HepG2 (cell line): ENCODE data around the gene CXCR5. TPM values are rescaled to one million over a fixed set of nuclear protein-coding genes. Genes with fewer than 3 reads are reported as not detected.

Experiments used
- ATRX ChIP-seq: sonication (generic); formaldehyde crosslinking; IDR thresholded peaks from 2 replicates; pipeline ENCODE4 v1.4.0; 2020; ENCODE audit warnings: missing genetic modification reagents, borderline replicate concordance
- MBD4 ChIP-seq: IDR thresholded peaks from 2 replicates; pipeline ENCODE4 v1.6.1; 2012; ENCODE audit warnings: low read length, inconsistent platforms, borderline replicate concordance
- SMYD3 ChIP-seq: sonication (generic); formaldehyde crosslinking; IDR thresholded peaks from 2 replicates; pipeline ENCODE4 v1.8.1; 2023; ENCODE audit warnings: mild to moderate bottlenecking, missing genetic modification reagents
- SRF ChIP-seq: IDR thresholded peaks from 2 replicates; pipeline ENCODE4 v1.6.1; 2011; ENCODE audit warnings: mild to moderate bottlenecking, low read depth, low read length, moderate library complexity
- XBP1 ChIP-seq: sonication (generic); formaldehyde crosslinking; IDR thresholded peaks from 2 replicates; pipeline ENCODE4 v1.5.0; 2020; ENCODE audit warnings: missing genetic modification reagents
- YEATS2 ChIP-seq: sonication (generic); formaldehyde crosslinking; IDR thresholded peaks from 2 replicates; pipeline ENCODE4 v1.4.0; 2020; ENCODE audit warnings: missing genetic modification reagents, borderline replicate concordance
- ZNF468 ChIP-seq: sonication (generic); formaldehyde crosslinking; IDR thresholded peaks from 2 replicates; pipeline ENCODE4 v1.8.0; 2022; ENCODE audit warnings: mild to moderate bottlenecking, moderate library complexity, missing genetic modification reagents
- ZNF713 ChIP-seq: sonication (generic); formaldehyde crosslinking; IDR thresholded peaks from 2 replicates; pipeline ENCODE4 v1.4.0; 2020; ENCODE audit warnings: mild to moderate bottlenecking, missing genetic modification reagents
- polyA plus RNA-seq, 8 experiments: library from polyadenylated mRNA; depleted of rRNA in 3 of 8; stranded (reverse) in 7 of 8; unstranded in 1 of 8; fragments of >200 nt; fragmentation: Illumina TruSeq in 4 of 8; extraction: Trizol in 4 of 8; gene quantifications; 2 replicates each; pipeline versions ENCODE4 v1.2.1 to v1.2.3, GENCODE V29; 2011 to 2016; ENCODE audit warnings: low read depth in 4 of 8, missing spikeins in 1 of 8, mixed read lengths in 1 of 8; ENCODE audit not compliant: insufficient read depth in 1 of 8
- total RNA-seq, 5 experiments: library from RNA; depleted of rRNA; stranded (reverse); fragments of >200 nt; fragmentation: Illumina TruSeq; extraction: Trizol; gene quantifications; 2 replicates each; pipeline ENCODE4 v1.2.3, GENCODE V29; 2016; ENCODE audit warnings: low read depth in 1 of 5
- TF ChIP-seq, protein P1 (sequence below): sonication (generic); formaldehyde crosslinking; IDR thresholded peaks from 2 replicates; pipeline ENCODE4 v1.5.0; 2020; ENCODE audit warnings: mild to moderate bottlenecking, missing genetic modification reagents
- TF ChIP-seq, protein P2 (sequence below): IDR thresholded peaks from 2 replicates; pipeline ENCODE4 v1.6.1; 2016; ENCODE audit warnings: mild to moderate bottlenecking, missing biosample characterization, missing genetic modification reagents
- TF ChIP-seq, protein P3 (sequence below): IDR thresholded peaks from 2 replicates; pipeline ENCODE4 v1.6.1; 2012; ENCODE audit warnings: inconsistent platforms
- TF ChIP-seq, protein P4 (sequence below): IDR thresholded peaks from 2 replicates; pipeline ENCODE4 v1.6.1; 2016; ENCODE audit warnings: low read depth, control low read depth
- TF ChIP-seq, protein P5 (sequence below): sonication (generic); formaldehyde crosslinking; IDR thresholded peaks from 2 replicates; pipeline ENCODE4 v1.5.1; 2020; ENCODE audit warnings: missing genetic modification reagents, mild to moderate bottlenecking, borderline replicate concordance
- TF ChIP-seq, protein P6 (sequence below): sonication (generic); formaldehyde crosslinking; IDR thresholded peaks from 2 replicates; pipeline ENCODE4 v1.4.0; 2020; ENCODE audit warnings: mild to moderate bottlenecking, missing genetic modification reagents

CXCR5 gene
- total and polyA plus RNA-seq, 2 of the 13 experiments (the other 11 are each of a cell fraction or from before 2014, with no cell fraction given), result not detected

DNA sequence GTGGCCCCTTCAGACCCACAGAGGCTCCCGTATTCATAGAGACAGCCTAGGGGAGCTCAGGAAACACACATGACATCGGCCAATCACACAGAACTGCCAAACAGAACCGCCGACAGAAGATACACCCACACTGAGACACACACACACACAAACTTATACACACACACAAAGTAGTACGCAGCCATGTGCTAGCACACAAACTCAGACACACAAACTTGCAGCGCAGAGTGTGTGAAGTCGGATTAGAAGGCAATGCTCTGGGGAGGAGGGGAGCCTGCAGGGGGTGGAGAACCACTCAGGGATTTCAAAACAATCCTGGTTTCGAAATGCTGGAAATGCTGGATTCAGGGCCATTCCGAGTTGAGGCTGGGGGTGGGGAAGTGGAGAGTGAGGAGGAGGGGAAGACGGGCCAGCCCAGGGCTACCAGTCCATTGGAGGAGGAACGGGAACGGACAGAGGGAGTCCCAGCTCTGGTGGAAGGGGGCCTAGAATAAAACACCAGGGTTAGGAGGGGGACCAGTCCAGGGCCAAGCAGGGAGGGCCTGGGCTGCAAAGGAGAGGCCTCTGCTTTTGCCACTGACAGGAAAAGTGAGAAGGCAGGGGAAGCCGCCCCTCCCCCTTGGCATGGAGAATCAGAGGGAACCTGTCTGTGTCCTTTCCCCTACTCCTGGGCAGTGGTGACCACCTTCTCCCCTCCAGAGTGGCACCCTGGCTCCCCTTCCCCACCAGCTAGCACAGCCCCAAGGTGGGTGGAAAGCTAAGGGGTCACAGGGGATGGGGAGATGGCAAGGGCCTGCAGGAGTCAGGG is 37.6 kb downstream of the CXCR5 start (continued):
- TF ChIP-seq SRF (no peak), SMYD3 (CRISPR knock-in tag) (0 out of 2 replicates have a peak, but pooled peaks have one; percentile 33), MBD4 (no peak), ZNF713 (CRISPR knock-in tag) (no peak), XBP1 (CRISPR knock-in tag) (no peak), ZNF468 (CRISPR knock-in tag) (no peak), ATRX (no peak), YEATS2 (CRISPR knock-in tag) (peak; percentile 40; the same call in 1 of the 2 replicates)
- TF ChIP-seq, protein P1, sequence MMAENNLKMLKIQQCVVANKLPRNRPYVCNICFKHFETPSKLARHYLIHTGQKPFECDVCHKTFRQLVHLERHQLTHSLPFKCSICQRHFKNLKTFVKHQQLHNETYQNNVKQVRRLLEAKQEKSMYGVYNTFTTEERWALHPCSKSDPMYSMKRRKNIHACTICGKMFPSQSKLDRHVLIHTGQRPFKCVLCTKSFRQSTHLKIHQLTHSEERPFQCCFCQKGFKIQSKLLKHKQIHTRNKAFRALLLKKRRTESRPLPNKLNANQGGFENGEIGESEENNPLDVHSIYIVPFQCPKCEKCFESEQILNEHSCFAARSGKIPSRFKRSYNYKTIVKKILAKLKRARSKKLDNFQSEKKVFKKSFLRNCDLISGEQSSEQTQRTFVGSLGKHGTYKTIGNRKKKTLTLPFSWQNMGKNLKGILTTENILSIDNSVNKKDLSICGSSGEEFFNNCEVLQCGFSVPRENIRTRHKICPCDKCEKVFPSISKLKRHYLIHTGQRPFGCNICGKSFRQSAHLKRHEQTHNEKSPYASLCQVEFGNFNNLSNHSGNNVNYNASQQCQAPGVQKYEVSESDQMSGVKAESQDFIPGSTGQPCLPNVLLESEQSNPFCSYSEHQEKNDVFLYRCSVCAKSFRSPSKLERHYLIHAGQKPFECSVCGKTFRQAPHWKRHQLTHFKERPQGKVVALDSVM (CRISPR knock-in tag), result peak; percentile 41; the same call in 1 of the 2 replicates
- TF ChIP-seq, protein P2, sequence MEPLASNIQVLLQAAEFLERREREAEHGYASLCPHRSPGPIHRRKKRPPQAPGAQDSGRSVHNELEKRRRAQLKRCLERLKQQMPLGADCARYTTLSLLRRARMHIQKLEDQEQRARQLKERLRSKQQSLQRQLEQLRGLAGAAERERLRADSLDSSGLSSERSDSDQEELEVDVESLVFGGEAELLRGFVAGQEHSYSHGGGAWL (CRISPR knock-in tag), result peak; percentile 56; the same call in 1 of the 2 replicates
- TF ChIP-seq, protein P3, sequence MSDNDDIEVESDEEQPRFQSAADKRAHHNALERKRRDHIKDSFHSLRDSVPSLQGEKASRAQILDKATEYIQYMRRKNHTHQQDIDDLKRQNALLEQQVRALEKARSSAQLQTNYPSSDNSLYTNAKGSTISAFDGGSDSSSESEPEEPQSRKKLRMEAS, result no peak
- TF ChIP-seq, protein P4, sequence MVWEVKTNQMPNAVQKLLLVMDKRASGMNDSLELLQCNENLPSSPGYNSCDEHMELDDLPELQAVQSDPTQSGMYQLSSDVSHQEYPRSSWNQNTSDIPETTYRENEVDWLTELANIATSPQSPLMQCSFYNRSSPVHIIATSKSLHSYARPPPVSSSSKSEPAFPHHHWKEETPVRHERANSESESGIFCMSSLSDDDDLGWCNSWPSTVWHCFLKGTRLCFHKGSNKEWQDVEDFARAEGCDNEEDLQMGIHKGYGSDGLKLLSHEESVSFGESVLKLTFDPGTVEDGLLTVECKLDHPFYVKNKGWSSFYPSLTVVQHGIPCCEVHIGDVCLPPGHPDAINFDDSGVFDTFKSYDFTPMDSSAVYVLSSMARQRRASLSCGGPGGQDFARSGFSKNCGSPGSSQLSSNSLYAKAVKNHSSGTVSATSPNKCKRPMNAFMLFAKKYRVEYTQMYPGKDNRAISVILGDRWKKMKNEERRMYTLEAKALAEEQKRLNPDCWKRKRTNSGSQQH (CRISPR knock-in tag), result peak; percentile 74; the same call in 1 of the 2 replicates
- TF ChIP-seq, protein P5, sequence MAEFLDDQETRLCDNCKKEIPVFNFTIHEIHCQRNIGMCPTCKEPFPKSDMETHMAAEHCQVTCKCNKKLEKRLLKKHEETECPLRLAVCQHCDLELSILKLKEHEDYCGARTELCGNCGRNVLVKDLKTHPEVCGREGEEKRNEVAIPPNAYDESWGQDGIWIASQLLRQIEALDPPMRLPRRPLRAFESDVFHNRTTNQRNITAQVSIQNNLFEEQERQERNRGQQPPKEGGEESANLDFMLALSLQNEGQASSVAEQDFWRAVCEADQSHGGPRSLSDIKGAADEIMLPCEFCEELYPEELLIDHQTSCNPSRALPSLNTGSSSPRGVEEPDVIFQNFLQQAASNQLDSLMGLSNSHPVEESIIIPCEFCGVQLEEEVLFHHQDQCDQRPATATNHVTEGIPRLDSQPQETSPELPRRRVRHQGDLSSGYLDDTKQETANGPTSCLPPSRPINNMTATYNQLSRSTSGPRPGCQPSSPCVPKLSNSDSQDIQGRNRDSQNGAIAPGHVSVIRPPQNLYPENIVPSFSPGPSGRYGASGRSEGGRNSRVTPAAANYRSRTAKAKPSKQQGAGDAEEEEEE (CRISPR knock-in tag), result no peak
- TF ChIP-seq, protein P6, sequence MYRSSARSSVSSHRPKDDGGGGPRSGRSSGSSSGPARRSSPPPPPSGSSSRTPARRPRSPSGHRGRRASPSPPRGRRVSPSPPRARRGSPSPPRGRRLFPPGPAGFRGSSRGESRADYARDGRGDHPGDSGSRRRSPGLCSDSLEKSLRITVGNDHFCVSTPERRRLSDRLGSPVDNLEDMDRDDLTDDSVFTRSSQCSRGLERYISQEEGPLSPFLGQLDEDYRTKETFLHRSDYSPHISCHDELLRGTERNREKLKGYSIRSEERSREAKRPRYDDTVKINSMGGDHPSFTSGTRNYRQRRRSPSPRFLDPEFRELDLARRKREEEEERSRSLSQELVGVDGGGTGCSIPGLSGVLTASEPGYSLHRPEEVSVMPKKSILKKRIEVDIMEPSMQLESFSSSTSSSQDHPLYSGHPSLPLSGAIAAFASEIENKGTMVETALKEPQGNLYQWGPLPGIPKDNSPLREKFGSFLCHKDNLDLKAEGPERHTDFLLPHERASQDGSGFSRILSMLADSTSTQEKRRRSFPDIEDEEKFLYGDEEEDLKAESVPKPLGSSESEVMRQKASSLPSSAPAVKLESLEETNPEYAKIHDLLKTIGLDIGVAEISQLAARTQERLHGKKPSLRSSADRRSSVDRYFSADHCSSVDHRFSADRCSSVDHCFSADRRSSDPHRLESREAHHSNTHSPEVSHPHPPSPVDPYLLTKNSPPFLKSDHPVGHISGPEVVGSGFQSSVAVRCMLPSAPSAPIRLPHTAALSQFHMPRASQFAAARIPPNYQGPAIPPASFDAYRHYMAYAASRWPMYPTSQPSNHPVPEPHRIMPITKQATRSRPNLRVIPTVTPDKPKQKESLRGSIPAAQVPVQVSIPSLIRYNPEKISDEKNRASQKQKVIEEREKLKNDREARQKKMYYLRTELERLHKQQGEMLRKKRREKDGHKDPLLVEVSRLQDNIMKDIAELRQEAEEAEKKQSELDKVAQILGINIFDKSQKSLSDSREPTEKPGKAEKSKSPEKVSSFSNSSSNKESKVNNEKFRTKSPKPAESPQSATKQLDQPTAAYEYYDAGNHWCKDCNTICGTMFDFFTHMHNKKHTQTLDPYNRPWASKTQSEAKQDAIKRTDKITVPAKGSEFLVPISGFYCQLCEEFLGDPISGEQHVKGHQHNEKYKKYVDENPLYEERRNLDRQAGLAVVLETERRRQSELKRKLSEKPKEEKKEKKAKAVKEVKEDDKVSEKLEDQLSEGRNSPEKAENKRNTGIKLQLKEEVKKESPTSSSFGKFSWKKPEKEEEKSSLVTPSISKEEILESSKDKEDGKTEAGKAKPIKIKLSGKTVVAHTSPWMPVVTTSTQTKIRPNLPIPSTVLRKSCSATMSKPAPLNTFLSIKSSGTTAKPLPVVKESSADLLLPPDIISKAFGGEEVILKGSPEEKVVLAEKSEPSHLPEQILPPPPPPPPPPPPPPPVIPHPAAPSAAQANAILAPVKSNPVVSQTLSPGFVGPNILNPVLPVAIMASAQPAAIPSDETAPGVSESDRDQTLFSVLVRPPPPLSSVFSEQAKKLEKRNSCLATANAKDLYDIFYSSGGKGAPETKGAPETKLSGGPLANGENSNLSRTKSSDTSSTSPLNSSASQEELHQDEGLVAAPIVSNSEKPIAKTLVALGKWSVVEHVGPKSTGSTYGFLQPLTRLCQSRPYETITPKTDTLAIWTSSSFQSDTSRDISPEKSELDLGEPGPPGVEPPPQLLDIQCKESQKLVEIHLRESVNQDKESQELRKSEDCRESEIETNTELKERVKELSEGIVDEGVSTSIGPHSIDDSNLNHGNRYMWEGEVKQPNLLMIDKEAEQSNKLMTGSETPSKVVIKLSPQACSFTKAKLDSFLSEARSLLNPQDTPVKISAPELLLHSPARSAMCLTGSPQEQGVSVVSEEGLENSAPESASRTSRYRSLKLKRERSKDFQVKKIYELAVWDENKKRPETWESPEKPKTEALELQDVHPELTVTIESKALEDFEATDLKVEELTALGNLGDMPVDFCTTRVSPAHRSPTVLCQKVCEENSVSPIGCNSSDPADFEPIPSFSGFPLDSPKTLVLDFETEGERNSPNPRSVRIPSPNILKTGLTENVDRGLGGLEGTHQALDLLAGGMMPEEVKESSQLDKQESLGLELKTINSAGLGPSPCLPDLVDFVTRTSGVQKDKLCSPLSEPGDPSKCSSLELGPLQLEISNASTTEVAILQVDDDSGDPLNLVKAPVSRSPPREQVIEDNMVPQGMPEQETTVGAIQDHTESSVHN (CRISPR knock-in tag), result no peak
